AG04450 (cell line): ENCODE data around the gene TBR1. TPM values are rescaled to one million over a fixed set of nuclear protein-coding genes. Genes with fewer than 3 reads are reported as not detected.

Experiments used
- CTCF ChIA-PET: fragments of 300-600, 350-600 bp; formaldehyde crosslinking; extraction: SDS; loops from one replicate; lab custom pipeline; 2022; ENCODE audit warnings: antibody characterized with exemption, inconsistent platforms; lab: Charles Lee
- POLR2A ChIA-PET: fragments of 350-600 bp; formaldehyde crosslinking; extraction: SDS; loops from one replicate; lab custom pipeline; 2021; ENCODE audit warnings: antibody characterized with exemption, inconsistent platforms; lab: Yijun Ruan, JAX
- DNase-seq: peaks from one replicate; pipeline ENCODE4 v3.0.0-alpha.2; 2011; ENCODE audit warnings: low read depth, low spot score
- H3K27ac ChIP-seq: one replicate; pipeline ENCODE4 v1.5.1; 2012; ENCODE audit warnings: low read depth, low read length, control low read depth
- H3K27me3 ChIP-seq: one replicate; pipeline ENCODE4 v1.6.0; 2012; ENCODE audit warnings: low read length; ENCODE audit not compliant: control insufficient read depth, insufficient read depth
- H3K4me3 ChIP-seq: 2 replicates; pipeline ENCODE4 v1.5.1; 2011; ENCODE audit warnings: mild to moderate bottlenecking, low read depth, low read length, control low read depth
- H3K9me3 ChIP-seq: 2 replicates; pipeline ENCODE4 v1.5.1; 2012; ENCODE audit warnings: low read length; ENCODE audit not compliant: control insufficient read depth, insufficient read depth
- CTCF ChIP-seq: IDR thresholded peaks from 2 replicates; pipeline ENCODE4 v1.5.1; 2011; ENCODE audit warnings: low read depth, low read length, control low read depth, inconsistent platforms
- polyA plus RNA-seq: library from polyadenylated mRNA; depleted of rRNA; stranded (reverse); fragments of >200 nt; gene quantifications from 2 replicates; pipeline ENCODE4 v1.2.3, GENCODE V29; 2011

Gene TBR1
- polyA plus RNA-seq, 1 experiment = not detected

- Histone ChIP-seq H3K27ac (no peak overlapping the region), H3K4me3 (no peak overlapping the region), H3K9me3 (no peaks in the 10 kb centered on the region), H3K27me3 (no peaks in the 10 kb centered on the region)
- ChIA-PET POLR2A (no interaction called here), CTCF (interaction anchor here (0.7 kb wide), 1 partner anchor 24 kb away, joined by 3 read pairs; no protein-coding TSS in a partner anchor)
- DNase-seq = no peak
- TF ChIP-seq CTCF = no peak
These were observed 13.8 kb upstream of the TBR1 start for GRCh38 chr2:161402297-161402696.

DNA sequence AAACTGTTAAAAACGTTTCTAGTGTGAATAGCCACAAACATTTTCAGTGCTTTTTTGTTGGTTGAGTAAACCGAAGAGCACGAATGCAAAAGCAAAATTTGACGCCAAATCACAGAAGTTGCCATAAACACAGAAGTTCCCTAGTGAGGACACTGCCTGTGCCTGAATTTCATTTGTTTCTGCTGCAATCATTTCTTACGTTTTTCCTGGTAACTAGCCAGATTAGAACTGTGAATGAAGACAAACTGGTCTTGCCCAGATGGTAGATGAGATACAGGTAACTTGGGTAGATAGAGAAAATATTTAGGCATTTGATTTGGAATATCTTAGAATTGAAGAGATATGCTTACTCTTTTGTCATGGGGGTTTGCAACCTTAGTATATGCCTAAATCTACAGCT, 9.8 kb upstream of the TBR1 start:
- ChIA-PET POLR2A (no interaction called here), CTCF (no interaction called here)
- Histone ChIP-seq H3K4me3 (no peak overlapping the region), H3K9me3 (no peaks in the 10 kb centered on the region), H3K27ac (no peak overlapping the region), H3K27me3 (no peaks in the 10 kb centered on the region)
- TF ChIP-seq CTCF = no peak
- no peak for DNase-seq

DNA sequence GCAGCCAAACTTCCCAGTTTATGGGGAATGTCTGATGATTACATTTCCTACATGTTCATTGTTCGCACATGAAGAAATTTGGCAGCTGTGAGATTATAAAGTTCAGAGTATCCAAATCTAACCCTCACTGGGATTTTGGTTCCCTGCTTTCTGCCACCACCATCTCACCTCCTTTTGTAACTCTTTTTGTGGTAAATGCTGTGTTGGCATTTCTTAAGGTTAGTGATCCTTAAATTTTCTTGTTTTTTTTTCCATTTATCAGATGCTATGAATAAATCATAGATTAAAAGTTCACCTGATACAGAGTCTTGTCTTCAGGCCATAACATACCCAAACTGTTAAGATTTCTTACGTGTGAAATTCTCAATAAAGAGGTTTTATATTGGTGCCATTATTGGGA, 8.5 kb upstream of the TBR1 start:
- H3K4me3 ChIP-seq = no peak overlapping the region
- POLR2A ChIA-PET = no interaction called here
- no peak overlapping the region for H3K27ac ChIP-seq
- no peaks in the 10 kb centered on the region for H3K27me3 ChIP-seq
- no peak for DNase-seq
- no peaks in the 10 kb centered on the region for H3K9me3 ChIP-seq
- CTCF ChIA-PET = no interaction called here
- no peak for TF ChIP-seq CTCF

DNA sequence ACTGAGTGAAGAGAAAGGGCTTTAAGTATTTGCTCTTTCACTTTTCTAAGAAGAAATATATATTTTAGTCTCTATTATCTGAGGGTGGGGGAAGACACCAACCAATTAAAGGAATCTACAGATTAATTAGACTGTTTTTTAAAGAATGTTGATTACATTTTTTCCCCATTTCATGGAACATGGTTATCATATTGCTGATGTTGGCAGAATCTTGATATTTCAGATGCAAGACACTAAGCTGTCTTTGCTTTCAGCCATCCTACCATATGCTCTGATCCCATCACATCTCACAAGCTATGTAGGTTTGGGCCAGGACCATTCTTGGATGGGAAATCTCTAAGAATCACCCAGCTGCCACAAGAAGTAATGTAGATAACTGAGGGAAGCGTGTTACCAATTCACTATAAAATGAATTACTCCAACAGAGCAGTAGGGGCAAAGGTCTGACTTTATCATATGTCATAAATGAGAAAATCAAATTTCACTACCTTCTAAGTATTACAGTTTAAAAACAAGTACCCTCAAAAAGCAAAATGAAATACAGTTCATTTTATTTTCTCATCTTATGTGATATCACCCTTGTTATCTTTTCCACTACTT, 6.7 kb upstream of the TBR1 start:
- no peak for TF ChIP-seq CTCF
- POLR2A ChIA-PET = no interaction called here

DNA sequence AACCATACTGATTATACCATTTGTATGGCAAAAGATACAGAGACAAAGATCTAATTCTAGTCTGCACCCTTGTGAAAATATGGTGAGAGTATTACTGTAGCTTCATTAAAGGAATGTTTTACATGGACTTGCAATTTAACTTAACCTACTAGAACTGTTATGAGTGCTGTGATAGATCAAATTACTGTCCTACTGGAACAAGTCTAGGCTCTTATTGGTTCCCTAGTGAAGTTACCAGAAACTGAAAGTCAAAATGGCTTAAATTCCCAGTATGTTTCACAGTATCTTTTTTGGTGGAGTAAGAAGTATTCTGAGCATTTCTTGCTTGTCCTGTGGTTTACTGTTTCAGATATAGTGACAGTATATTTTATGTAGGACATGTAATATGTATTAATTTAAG, 3.8 kb upstream of the TBR1 start:
- ChIA-PET POLR2A (no interaction called here), CTCF (interaction anchor here (1.2 kb wide), 1 partner anchor 161 kb away, joined by 3 read pairs; no protein-coding TSS in a partner anchor)
- H3K9me3 ChIP-seq = peaks cover 6% of the 10 kb centered on the region; the same call in 1 of the 2 replicates
- H3K27ac ChIP-seq = no peak overlapping the region
- no peak overlapping the region for H3K4me3 ChIP-seq
- H3K27me3 ChIP-seq = peaks cover 30% of the 10 kb centered on the region
- no peak for TF ChIP-seq CTCF
- no peak for DNase-seq

More for the DNA sequence above, 6.7 kb upstream of the TBR1 start:
- Histone ChIP-seq H3K27ac (no peak overlapping the region), H3K4me3 (no peak overlapping the region), H3K27me3 (peaks cover under 1% of the 10 kb centered on the region), H3K9me3 (no peaks in the 10 kb centered on the region)
- CTCF ChIA-PET = no interaction called here
- DNase-seq = no peak
